NCI-H748 treated with DMSO at 0.1 percent for 48 hours (cell line): ENCODE measurements around the gene AIFM2.
"Not testable (repeated sequence)": the region's sequence is repeated elsewhere in the genome, so short reads cannot be mapped to it uniquely, and the experiment has no call there.

Experiments
- DNase-seq: peaks from one replicate; lab custom pipeline; 2025; lab: John Stamatoyannopoulos, UW

The AIFM2 gene

DNA sequence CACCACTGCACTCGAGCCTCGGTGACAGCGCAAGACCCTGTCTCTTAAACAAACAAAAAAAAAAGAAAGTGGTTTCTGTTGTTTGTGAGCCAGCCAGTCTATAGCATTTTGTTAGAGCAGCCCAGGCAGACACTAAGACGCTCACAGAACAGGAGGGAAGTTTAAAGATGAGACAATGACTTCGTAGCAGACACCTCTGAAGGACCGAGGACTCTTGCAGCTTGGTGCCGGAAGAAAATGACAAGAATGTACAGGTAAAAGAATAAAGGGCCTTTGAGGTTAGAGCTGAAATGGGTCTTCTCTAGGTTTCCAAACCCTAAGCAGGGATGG lies 40.3 kb downstream of the AIFM2 start:
- no peak for DNase-seq

DNA sequence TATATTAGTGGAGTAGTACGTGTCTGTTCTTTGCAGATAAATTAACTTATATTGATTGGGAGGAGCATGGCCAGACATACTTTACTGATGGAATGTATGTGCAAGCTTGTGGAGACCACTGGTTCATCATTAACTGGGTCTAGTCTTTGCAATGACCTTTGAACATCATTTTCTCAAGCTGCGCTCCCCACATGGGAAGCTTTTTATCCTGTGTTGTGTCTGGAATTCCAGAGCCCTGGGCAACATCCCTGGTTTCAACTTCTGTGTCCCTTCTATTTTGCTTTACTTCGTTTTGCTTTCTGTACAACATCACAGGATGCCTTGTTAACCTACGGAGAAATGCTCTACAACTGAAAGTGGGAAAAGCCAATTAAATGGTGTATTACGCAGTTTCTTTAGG lies 41.7 kb downstream of the AIFM2 start:
- DNase-seq, result no peak

DNA sequence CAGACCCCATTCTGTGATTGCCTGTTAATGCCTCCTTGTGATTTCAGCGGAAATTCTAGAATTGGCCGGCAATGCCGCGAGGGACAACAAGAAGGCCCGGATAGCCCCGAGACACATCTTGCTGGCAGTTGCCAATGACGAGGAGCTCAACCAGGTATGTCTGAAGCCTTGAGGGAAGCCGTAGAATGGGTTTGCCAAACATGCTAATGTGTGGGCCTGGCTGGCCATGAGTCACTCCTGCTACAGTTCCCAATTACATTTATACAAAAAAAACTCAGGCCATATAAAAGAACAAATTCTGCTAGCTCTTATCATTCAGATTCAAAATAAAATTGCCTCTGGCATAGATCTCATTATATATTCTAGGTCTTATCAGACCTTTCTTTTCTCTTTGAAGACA lies 42.6 kb downstream of the AIFM2 start:
- DNase-seq, result no peak

- no peak for DNase-seq
Observed at GRCh38 chr10:70088308-70088698, 44.3 kb downstream of the AIFM2 start.

GRCh38 chr10:70087616-70088307 lies 44.9 kb downstream of the AIFM2 start:
- no peak for DNase-seq

DNA sequence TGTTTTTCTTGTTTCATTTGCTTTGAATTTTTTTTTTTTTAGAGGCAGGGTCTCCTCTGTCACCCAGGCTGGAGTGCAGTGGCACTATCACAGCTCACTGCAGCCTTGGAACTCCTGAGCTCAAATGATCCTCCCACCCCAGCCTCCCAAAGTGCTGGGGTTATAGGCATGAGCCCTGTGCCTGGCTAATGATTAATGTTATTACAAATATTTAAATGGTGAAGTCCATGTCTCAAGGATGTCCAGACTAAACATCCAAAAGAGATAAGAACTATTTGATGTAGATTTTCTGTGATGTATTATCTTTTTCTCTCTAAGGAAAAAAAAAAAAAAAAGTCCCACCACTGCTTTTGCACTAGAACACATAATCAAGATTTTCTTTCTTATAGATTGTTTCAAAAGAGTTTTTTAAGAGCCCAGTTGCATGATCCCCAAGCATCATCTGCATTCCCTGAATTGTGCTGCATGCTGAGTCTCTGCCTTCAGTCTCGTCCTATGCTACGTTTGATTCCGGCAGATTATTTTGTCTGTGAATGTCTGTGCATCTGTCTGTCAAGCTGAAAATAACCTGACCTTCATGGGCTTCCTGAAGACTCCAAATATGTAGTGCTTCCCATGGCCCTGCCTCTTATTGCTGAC lies 46.5 kb downstream of the AIFM2 start:
- no peak for DNase-seq

- no peak for DNase-seq
Observed at GRCh38 chr10:70084189-70084588, 48.4 kb downstream of the AIFM2 start.

GRCh38 chr10:70080789-70081188 lies 51.8 kb downstream of the AIFM2 start:
- DNase-seq, result not testable (repeated sequence)

DNA sequence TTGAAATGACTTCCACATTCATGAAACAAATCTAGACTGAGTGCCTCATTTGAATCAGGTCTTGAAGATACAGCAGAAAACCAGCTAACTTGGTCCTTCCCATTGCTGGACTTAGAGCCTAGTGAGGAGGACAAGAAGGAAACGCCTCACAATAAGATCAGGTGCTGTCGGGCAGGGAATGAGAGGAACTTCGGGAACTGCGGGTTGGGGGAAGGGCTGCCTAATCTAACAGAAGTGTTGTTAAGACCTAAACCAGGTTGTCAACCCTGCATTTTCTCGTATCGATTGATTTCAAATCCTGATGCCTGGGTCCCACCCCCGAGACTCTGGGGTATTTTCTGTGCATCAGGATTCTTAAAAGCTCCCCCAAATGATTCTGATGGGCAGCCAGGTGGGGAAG lies 53.7 kb downstream of the AIFM2 start:
- DNase-seq, result no peak

- DNase-seq, result no peak
Observed at GRCh38 chr10:70078329-70078728, 54.3 kb downstream of the AIFM2 start.

- DNase-seq, result no peak
Observed at GRCh38 chr10:70074971-70075370, 57.7 kb downstream of the AIFM2 start.

GRCh38 chr10:70074165-70074564 lies 58.5 kb downstream of the AIFM2 start:
- no peak for DNase-seq

GRCh38 chr10:70070834-70071233 lies 61.8 kb downstream of the AIFM2 start:
- no peak for DNase-seq

DNA sequence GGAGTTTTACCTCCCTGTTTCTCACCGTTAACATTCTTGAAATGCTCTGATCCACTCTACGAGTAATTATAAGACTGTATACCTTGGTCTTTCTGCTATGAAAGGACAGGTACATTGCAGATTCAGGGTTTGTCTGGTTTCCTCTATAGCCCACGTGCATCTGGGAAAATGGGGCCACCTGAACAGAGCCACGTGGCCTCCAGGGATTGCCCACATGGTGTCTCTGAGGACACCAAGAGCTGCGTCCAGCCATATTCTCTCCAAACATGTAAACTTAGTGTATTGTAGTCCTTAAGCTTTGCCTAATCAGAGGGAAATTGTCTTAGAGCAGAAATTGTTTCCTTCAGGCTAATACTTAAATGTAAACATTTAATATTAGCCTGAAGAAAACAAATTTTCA lies 63.3 kb downstream of the AIFM2 start:
- DNase-seq, result no peak

DNA sequence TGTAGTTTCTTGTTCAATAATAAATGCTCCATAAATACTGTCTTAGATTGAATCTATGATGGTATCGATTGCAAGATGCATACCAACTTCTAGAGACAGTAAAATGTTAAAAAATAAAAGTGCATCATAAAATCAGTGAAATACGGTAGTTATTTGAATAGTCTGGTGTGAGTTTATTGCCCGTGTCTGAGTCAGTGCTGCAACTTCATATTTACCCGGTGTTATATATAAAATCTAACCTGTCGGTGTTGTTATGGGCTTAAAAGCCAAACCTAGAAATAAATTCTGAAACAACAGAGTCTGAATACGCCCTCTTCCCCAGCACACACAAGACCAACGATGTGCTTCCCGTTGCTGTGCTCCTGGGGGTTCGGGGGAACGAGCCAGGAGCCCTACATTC lies 63.7 kb downstream of the AIFM2 start:
- no peak for DNase-seq

DNA sequence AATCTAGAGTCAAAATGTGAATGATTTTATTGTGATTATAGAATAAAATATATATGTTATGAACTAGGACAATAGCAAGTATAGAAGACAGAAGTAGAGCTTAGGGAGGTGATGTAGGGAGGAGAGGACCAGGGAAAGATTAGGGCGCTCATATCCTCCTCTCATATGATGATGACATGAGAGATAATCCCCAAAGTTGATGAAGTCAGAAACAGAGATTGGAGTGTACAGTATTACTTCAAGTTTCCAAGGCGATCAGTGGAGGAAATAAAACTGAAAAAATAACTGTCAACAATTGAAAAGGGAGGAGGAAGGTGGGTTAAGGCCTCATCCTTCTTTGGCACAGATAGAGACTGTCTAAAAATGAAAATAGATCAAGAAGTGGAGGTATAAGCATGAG lies 65.0 kb downstream of the AIFM2 start:
- no peak for DNase-seq

- DNase-seq, result no peak
Observed at GRCh38 chr10:70066190-70066589, 66.4 kb downstream of the AIFM2 start.

DNA sequence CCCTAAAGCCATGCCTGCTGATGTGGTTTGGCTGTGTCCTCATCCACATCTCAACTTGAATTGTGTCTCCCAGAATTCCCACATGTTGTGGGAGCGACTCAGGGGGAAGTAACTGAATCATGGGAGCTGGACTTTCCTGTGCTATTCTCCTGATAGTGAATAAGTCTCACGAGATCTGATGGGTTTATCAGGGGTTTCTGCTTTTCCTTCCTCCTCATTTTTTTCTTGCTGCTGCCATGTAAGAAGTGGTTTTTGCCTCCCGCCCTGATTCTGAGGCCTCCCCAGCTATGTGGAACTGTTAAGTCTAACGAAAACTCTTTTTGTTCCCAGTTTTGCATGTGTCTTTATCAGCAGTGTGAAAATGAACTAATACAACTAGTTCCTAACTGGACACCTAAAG lies 68.1 kb downstream of the AIFM2 start:
- DNase-seq, result no peak

- DNase-seq, result no peak
Observed at GRCh38 chr10:70063418-70064098, 69.1 kb downstream of the AIFM2 start.
